Duodenal mucosa (tissue), 2 donors: Measurements from ENCODE around the gene PRM2.
"Not testable (repeated sequence)": the region's sequence is repeated elsewhere in the genome, so short reads cannot be mapped to it uniquely, and the experiment has no call there.

Experiments used
- H3K27ac ChIP-seq: one replicate; pipeline ENCODE4 v1.7.0; 2013; ENCODE audit warnings: low read depth, low read length
- H3K27me3 ChIP-seq, 2 donors: one replicate each; pipeline ENCODE4 v1.7.0; 2013; ENCODE audit warnings: low read length in 2 of 2, control low read depth in 1 of 2; ENCODE audit not compliant: insufficient read depth in 2 of 2, control insufficient read depth in 1 of 2
- H3K36me3 ChIP-seq, 2 donors: one replicate each; pipeline ENCODE4 v1.7.0; 2013; ENCODE audit warnings: low read length in 2 of 2, control low read depth in 1 of 2; ENCODE audit not compliant: insufficient read depth in 2 of 2, control insufficient read depth in 1 of 2
- H3K4me1 ChIP-seq, 2 donors: one replicate each; pipeline ENCODE4 v1.7.0; 2013; ENCODE audit warnings: low read length in 2 of 2, control low read depth in 1 of 2; ENCODE audit not compliant: insufficient read depth in 2 of 2, control insufficient read depth in 1 of 2
- H3K4me3 ChIP-seq, 2 donors: one replicate each; pipeline ENCODE4 v1.7.0; 2013; ENCODE audit warnings: low read length in 2 of 2, low read depth in 1 of 2
- H3K9ac ChIP-seq, 2 donors: one replicate each; pipeline ENCODE4 v1.7.0; 2013; ENCODE audit warnings: low read length in 2 of 2, low read depth in 1 of 2
- H3K9me3 ChIP-seq, 2 donors: one replicate each; pipeline ENCODE4 v1.7.0; 2013; ENCODE audit warnings: low read length in 2 of 2, control low read depth in 1 of 2; ENCODE audit not compliant: control insufficient read depth in 1 of 2

The PRM2 gene

DNA sequence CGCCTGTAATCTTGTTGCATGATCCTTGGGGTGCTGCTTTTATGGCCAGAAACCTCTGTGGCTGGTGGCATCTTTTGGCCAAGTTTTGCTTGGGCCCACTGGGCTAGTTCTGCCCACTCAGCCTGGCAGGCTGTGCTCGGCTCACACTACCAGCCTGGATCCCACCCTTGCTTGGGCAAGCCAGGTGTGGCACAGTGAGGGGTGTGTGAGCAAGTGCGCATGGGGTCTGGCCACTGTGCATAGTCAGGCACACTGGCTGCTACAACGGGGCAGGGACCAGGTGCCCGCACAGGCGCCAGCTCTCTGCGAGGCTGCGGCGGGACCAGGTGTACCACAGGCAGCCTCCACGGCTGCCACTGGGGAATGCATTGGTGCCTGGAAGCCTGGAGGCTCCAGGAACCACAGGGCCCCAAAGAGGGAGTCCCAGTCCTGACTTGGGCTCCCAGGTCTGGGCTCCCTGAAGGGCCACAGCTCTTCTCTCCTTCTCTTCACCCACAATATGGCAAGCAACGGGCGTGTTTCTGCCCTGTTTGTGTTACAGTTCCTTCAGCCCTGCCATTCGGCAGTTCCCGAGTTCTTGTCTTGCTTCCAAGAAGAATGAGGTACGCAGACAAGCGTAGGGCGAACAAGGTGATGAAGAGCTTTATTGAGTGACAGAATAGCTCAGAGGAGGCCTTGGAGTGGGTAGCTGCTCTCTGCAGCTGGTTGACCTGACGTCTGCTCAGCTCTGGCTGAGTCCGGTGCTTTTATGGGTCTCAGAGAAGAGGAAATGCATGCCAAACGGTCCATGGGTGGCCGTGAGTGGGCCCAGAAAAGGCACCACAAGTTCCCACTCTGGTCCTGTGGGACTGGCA lies 31.6 kb upstream of the PRM2 start:
- Histone ChIP-seq H3K4me3 (no peak overlapping the region), H3K36me3 (no peaks in the 10 kb centered on the region), H3K27ac (no peak overlapping the region), H3K4me1 (peaks cover 12 to 20% of the 10 kb centered on the region in 2 donors), H3K9ac (no peak overlapping the region), H3K9me3 (no peaks in the 10 kb centered on the region), H3K27me3 (no peaks in the 10 kb centered on the region)

DNA sequence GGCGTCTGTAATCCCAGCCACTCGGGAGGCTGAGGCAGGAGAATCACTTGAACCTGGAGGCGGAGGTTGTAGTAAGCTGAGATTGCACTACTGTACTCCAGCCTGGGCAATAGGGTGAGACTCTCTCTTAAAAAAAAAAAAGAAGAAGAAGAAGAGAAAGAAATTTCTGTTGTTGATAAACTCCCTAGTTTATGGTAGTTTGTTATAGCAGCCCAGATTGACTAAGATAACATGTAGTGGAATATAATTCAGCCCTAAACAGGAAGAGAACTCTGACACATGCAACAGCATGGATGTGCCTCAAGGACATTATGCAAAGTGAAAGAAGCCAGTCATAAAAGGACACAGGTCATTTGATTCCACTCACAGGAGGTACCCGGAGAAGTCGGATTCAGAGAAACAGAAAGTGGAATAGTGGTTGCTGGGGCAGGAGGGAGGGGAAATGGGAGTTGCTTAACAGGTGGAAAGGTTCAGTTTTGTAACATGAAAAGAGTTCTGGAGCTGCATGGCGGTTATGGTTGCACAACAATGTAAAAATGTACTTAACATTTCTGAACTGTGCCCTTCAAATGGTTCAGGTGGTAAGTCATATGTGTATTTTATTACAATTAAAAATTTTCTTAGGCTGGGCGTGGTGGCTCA lies 30.8 kb upstream of the PRM2 start:
- Histone ChIP-seq H3K9me3 (no peaks in the 10 kb centered on the region), H3K27me3 (no peaks in the 10 kb centered on the region), H3K4me3 (no peak overlapping the region), H3K9ac (no peak overlapping the region), H3K36me3 (no peaks in the 10 kb centered on the region), H3K4me1 (peaks cover 10 to 13% of the 10 kb centered on the region in 2 donors), H3K27ac (no peak overlapping the region)

DNA sequence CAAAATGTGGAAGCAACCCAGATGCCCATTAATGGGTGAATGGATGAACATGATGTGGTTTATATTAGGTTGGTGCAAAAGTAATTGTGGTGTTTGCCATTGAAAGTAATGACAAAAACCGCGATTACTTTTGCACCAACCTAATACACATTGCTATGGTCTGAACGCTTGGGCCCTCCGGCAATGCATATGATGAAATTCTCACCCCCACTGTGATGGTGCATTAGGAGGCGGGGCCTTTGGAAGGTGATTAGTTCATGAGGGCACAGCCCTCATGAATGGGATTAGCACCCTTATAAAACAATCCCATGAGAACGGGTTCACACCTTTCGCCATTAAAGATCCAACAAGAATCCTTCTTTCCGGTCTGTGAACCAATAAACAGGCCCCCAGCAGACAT lies 30.1 kb upstream of the PRM2 start:
- H3K27ac ChIP-seq: no peak overlapping the region
- no peak overlapping the region for H3K9ac ChIP-seq
- peaks cover 6 to 9% of the 10 kb centered on the region in 2 donors for H3K4me1 ChIP-seq

GRCh38 chr16:11303405-11304138 lies 27.3 kb upstream of the PRM2 start:
- Histone ChIP-seq H3K36me3 (no peaks in the 10 kb centered on the region), H3K27me3 (no peaks in the 10 kb centered on the region), H3K9me3 (no peaks in the 10 kb centered on the region), H3K4me1 (peaks cover 0 to 9% of the 10 kb centered on the region in 2 donors), H3K27ac (no peak overlapping the region), H3K4me3 (no peak overlapping the region), H3K9ac (no peak overlapping the region)

More for the DNA sequence above, 30.1 kb upstream of the PRM2 start:
- H3K4me3 ChIP-seq: no peak overlapping the region
- H3K36me3 ChIP-seq: no peaks in the 10 kb centered on the region
- H3K27me3 ChIP-seq: no peaks in the 10 kb centered on the region
- no peaks in the 10 kb centered on the region for H3K9me3 ChIP-seq

- no peak overlapping the region for H3K27ac ChIP-seq
- H3K9ac ChIP-seq: no peak overlapping the region
- H3K36me3 ChIP-seq: no peaks in the 10 kb centered on the region
- H3K4me3 ChIP-seq: no peak overlapping the region
- no peaks in the 10 kb centered on the region for H3K27me3 ChIP-seq
- peaks cover 0 to 10% of the 10 kb centered on the region in 2 donors for H3K4me1 ChIP-seq
- H3K9me3 ChIP-seq: no peaks in the 10 kb centered on the region
Observed at GRCh38 chr16:11302977-11303376, 26.7 kb upstream of the PRM2 start.

DNA sequence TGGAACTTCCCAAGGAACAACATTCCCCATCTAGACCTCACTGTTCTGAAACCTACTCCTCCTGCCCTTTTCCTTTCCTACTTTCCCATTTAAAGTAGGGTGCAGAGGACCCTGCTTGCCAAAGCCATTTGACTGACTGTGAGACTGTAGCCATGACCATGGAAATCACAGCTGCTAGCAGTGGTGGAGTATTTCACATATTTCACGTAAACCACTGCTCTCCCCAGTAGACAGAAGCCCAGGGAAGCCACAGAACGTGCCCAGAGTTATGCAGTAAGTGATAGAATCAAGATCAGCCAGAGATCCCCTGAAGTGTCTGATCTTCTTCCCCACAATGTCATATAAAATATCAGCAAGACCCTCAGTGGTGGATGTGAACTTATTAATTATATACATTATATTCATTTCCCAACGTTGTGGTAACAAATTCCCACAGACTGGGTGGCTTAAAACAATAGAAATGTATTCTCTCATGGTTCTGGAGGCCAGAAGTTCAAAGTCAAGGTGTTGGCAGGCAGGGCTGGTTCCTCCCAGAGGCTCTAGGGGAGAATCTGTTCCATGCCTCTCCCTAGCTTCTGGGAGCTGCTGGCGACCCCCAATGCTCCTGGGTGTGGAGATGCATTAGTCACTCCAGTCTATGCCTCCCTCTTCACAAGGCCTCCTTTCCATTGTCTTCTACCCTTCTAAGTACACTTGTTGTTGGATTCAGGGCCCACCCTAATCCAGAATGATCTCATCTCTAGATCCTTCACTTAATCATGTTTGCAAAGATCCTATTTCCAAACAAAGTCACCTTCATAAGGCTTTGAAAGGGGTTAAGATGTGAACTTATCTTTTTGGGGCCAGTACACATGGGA lies 25.6 kb upstream of the PRM2 start:
- H3K9ac ChIP-seq: no peak overlapping the region
- H3K4me1 ChIP-seq: peaks cover 11 to 12% of the 10 kb centered on the region in 2 donors
- H3K36me3 ChIP-seq: no peaks in the 10 kb centered on the region
- no peaks in the 10 kb centered on the region for H3K9me3 ChIP-seq
- no peak overlapping the region for H3K27ac ChIP-seq
- no peak overlapping the region for H3K4me3 ChIP-seq
- H3K27me3 ChIP-seq: no peaks in the 10 kb centered on the region

DNA sequence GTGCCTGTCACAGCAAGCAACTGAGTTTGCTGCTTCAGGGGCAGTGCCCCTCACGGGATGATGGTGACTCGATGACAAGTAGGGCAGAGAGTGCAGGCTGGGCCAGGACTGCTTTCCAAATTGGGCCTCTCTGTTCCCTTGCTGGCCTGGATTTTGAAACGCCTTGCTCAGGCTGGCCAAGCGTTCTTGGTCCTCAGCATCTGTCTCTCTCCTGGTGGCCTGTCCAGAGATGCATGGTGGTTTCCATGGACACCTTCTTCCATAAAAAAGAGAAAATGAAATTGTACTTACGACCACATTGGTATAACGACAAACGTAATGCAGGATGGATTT lies 24.2 kb upstream of the PRM2 start:
- Histone ChIP-seq H3K9ac (no peak overlapping the region), H3K4me1 (peaks cover 13% of the 10 kb centered on the region in 2 donors), H3K27ac (no peak overlapping the region), H3K9me3 (no peaks in the 10 kb centered on the region), H3K27me3 (no peaks in the 10 kb centered on the region), H3K36me3 (no peaks in the 10 kb centered on the region), H3K4me3 (no peak overlapping the region)

GRCh38 chr16:11299865-11300559 lies 23.7 kb upstream of the PRM2 start:
- H3K9me3 ChIP-seq: no peaks in the 10 kb centered on the region
- no peaks in the 10 kb centered on the region for H3K36me3 ChIP-seq
- H3K27me3 ChIP-seq: no peaks in the 10 kb centered on the region
- peaks cover 13% of the 10 kb centered on the region in 2 donors for H3K4me1 ChIP-seq
- no peak overlapping the region for H3K27ac ChIP-seq
- no peak overlapping the region for H3K4me3 ChIP-seq
- no peak overlapping the region for H3K9ac ChIP-seq

DNA sequence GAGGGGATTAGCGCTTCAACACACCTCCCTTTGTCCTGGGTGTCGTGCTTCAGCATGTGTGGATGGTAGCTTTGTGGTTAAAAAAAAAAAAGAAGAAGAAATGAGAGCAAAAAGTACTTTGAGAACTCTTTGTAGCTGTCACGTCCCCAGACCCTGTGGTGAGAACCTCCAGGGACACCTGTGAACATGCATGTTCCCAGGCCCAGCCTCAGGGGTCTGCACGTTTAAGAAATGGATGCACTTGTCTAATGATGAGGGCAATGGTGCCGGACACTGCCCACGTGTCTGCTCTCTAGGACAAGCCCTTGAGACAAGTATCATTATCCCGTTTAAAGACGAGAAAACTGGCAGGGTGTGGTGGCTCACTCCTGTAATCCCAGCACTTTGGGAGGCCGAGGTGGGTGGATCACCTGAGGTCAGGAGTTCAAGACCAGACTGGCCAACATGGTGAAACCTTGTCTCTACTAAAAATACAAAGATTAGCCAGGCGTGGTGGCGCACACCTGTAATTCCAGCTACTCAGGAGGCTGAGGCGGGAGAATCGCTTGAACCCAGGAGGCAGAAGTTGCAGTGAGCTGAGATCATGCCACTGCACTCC lies 22.8 kb upstream of the PRM2 start:
- H3K4me3 ChIP-seq, H3K9ac ChIP-seq, H3K9me3 ChIP-seq, H3K27ac ChIP-seq, H3K36me3 ChIP-seq, H3K27me3 ChIP-seq: not testable (repeated sequence)
- peaks cover 13% of the 10 kb centered on the region in 2 donors for H3K4me1 ChIP-seq
